HUES6 (cell line): ENCODE results near the gene CD38.

Experiments
- H3K27ac ChIP-seq: 2 replicates; pipeline ENCODE4 v1.7.0; 2013; ENCODE audit warnings: low read depth, mild to moderate bottlenecking, low read length, inconsistent platforms
- H3K27me3 ChIP-seq: 2 replicates; pipeline ENCODE4 v1.6.1; 2013; ENCODE audit warnings: low read length; ENCODE audit not compliant: control insufficient read depth, insufficient read depth
- H3K36me3 ChIP-seq: 2 replicates; pipeline ENCODE4 v1.6.1; 2013; ENCODE audit warnings: low read length; ENCODE audit not compliant: control insufficient read depth, insufficient read depth
- H3K4me1 ChIP-seq: 2 replicates; pipeline ENCODE4 v1.6.1; 2013; ENCODE audit warnings: low read length; ENCODE audit not compliant: control insufficient read depth, insufficient read depth
- H3K4me3 ChIP-seq: 2 replicates; pipeline ENCODE4 v1.5.1; 2013; ENCODE audit warnings: low read depth, low read length
- H3K9ac ChIP-seq: one replicate; pipeline ENCODE4 v1.6.1; 2013; ENCODE audit warnings: mild to moderate bottlenecking, low read length
- H3K9me3 ChIP-seq: 2 replicates; pipeline ENCODE4 v1.6.1; 2013; ENCODE audit warnings: low read depth, low read length; ENCODE audit not compliant: control insufficient read depth, insufficient read depth

Gene CD38

DNA sequence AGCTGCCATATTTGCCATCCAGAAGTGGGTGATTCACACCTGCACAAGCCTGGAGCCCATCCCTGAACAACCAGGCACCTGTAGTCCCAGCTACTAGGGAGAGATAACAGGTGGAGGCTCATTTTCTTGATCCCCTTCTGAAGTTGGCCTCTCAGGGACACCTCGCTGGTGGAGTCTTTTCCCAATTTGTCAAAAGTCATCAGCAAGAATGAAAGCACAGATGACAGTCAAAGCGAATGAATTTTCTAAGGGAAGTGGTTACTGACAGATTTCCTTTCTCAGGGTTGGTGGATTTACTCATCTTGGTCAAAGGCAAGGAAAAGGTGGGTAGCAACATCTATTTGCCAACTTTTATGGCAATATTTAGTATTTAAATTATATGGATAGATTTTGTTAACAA is 123.9 kb downstream of the CD38 start:
- Histone ChIP-seq H3K36me3 (no peaks in the 10 kb centered on the region), H3K9ac (no peak overlapping the region), H3K9me3 (peaks cover 20% of the 10 kb centered on the region), H3K27me3 (no peaks in the 10 kb centered on the region), H3K4me1 (peaks cover 9% of the 10 kb centered on the region; the same call in 1 of the 2 replicates), H3K4me3 (no peak overlapping the region), H3K27ac (no peak overlapping the region)

GRCh38 chr4:15902746-15903145 is 124.6 kb downstream of the CD38 start:
- H3K27me3 ChIP-seq, result no peaks in the 10 kb centered on the region
- no peaks in the 10 kb centered on the region for H3K36me3 ChIP-seq
- H3K4me1 ChIP-seq, result peaks cover 9% of the 10 kb centered on the region; the same call in 1 of the 2 replicates
- no peak overlapping the region for H3K27ac ChIP-seq
- H3K4me3 ChIP-seq, result no peak overlapping the region
- no peak overlapping the region for H3K9ac ChIP-seq
- H3K9me3 ChIP-seq, result peaks cover 20% of the 10 kb centered on the region
